AG10803 (cell line): Measurements from ENCODE around the gene IL3.

Source experiments
- DNase-seq: peaks from one replicate; pipeline ENCODE4 v3.0.0; 2010; ENCODE audit warnings: low read depth
- H3K4me3 ChIP-seq: 2 replicates; pipeline ENCODE4 v1.5.1; 2011; ENCODE audit warnings: mild to moderate bottlenecking, low read length, control low read depth
- CTCF ChIP-seq: conservative IDR thresholded peaks from 2 replicates; pipeline ENCODE4 v1.5.1; 2011; ENCODE audit warnings: mild to moderate bottlenecking, low read length, control low read depth, inconsistent platforms

Gene IL3

GRCh38 chr5:132095424-132095972 is 35.0 kb downstream of the IL3 start:
- no peak for DNase-seq
- H3K4me3 ChIP-seq: no peak overlapping the region
- TF ChIP-seq CTCF: no peak

- TF ChIP-seq CTCF: no peak
- no peak overlapping the region for H3K4me3 ChIP-seq
- DNase-seq: no peak
These were observed 36.4 kb downstream of the IL3 start for GRCh38 chr5:132096904-132097303.

GRCh38 chr5:132098151-132098594 is 37.7 kb downstream of the IL3 start:
- peak; percentile 42 for DNase-seq
- no peak overlapping the region for H3K4me3 ChIP-seq
- no peak for TF ChIP-seq CTCF

GRCh38 chr5:132098621-132099020 is 38.2 kb downstream of the IL3 start:
- H3K4me3 ChIP-seq: no peak overlapping the region
- no peak for DNase-seq
- no peak for TF ChIP-seq CTCF

GRCh38 chr5:132099076-132099748 is 38.8 kb downstream of the IL3 start:
- no peak for DNase-seq
- no peak overlapping the region for H3K4me3 ChIP-seq
- no peak for TF ChIP-seq CTCF

GRCh38 chr5:132099905-132100304 is 39.5 kb downstream of the IL3 start:
- DNase-seq: no peak
- TF ChIP-seq CTCF: no peak
- H3K4me3 ChIP-seq: no peak overlapping the region

GRCh38 chr5:132100672-132101261 is 40.3 kb downstream of the IL3 start:
- H3K4me3 ChIP-seq: no peak overlapping the region
- no peak for TF ChIP-seq CTCF
- no peak for DNase-seq
